Measurements from ENCODE around the gene CMTR2. TPM values are rescaled to one million over a fixed set of nuclear protein-coding genes. Genes with fewer than 3 reads are reported as not detected.

The CMTR2 gene
- total and polyA plus RNA-seq, 2 experiments from 2014 or later, result 13.7 to 29.1 TPM

- 55 to 56% methylated on average over 7 of the region's 7 CpGs for whole genome bisulfite sequencing, 2 experiments (ENCODE audit: low coverage in 1 of 2, low lambda C conversion rate in 2 of 2, missing lambda C conversion rate in 2 of 2)
- Histone ChIP-seq H3K36me3 (ENCODE audit: low read depth) (no peaks in the 10 kb centered on the region), H3K27me3 (replicated peaks; ENCODE audit: insufficient read depth) (no peaks in the 10 kb centered on the region)
Measured at GRCh38 chr16:71247478-71247877, 41.7 kb downstream of the CMTR2 start.

GRCh38 chr16:71246309-71246708 is 42.9 kb downstream of the CMTR2 start:
- H3K9ac ChIP-seq, result no peak overlapping the region
- no peak overlapping the region for H3K4me2 ChIP-seq (ENCODE audit: unreplicated experiment)
- H3K36me3 ChIP-seq (ENCODE audit: low read depth), result no peaks in the 10 kb centered on the region
- no peaks in the 10 kb centered on the region for H3K4me1 ChIP-seq (ENCODE audit: insufficient read depth)
- DNase-seq, result no peak
- H3F3A ChIP-seq (ENCODE audit: insufficient read depth), result no peaks in the 10 kb centered on the region
- H3K27me3 ChIP-seq (replicated peaks; ENCODE audit: insufficient read depth), result no peaks in the 10 kb centered on the region
- H4K20me1 ChIP-seq (ENCODE audit: insufficient read depth), result no peaks in the 10 kb centered on the region
- H3K79me2 ChIP-seq (ENCODE audit: insufficient read depth), result no peaks in the 10 kb centered on the region
- in situ Hi-C loops (cut with MboI), result no loop called here
- TF ChIP-seq EZH2phosphoT487 (IDR thresholded peaks at IDR 0.05; ENCODE audit: insufficient read depth, low read depth) (no peak), EZH2 (IDR thresholded peaks at IDR 0.05; ENCODE audit: insufficient read depth, poor library complexity, severe bottlenecking) (no peak)
- H3K4me3 ChIP-seq, result no peak overlapping the region
- H3K27ac ChIP-seq, result no peak overlapping the region
- no peak overlapping the region for H2AFZ ChIP-seq
- H3K9me2 ChIP-seq (ENCODE audit: insufficient read depth), result no peaks in the 10 kb centered on the region
- H3K9me3 ChIP-seq (ENCODE audit: low read depth), result no peaks in the 10 kb centered on the region

More at GRCh38 chr16:71247478-71247877, 41.7 kb downstream of the CMTR2 start:
- Histone ChIP-seq H3K4me1 (ENCODE audit: insufficient read depth) (no peaks in the 10 kb centered on the region), H3F3A (ENCODE audit: insufficient read depth) (no peaks in the 10 kb centered on the region), H3K9me2 (ENCODE audit: insufficient read depth) (no peaks in the 10 kb centered on the region), H3K4me2 (ENCODE audit: unreplicated experiment) (no peak overlapping the region), H3K27ac (no peak overlapping the region), H3K9me3 (ENCODE audit: low read depth) (no peaks in the 10 kb centered on the region), H4K20me1 (ENCODE audit: insufficient read depth) (no peaks in the 10 kb centered on the region), H2AFZ (no peak overlapping the region), H3K79me2 (ENCODE audit: insufficient read depth) (no peaks in the 10 kb centered on the region), H3K9ac (no peak overlapping the region), H3K4me3 (no peak overlapping the region)
- in situ Hi-C loops (cut with MboI), result no loop called here
- DNase-seq, result no peak
- TF ChIP-seq EZH2phosphoT487 (IDR thresholded peaks at IDR 0.05; ENCODE audit: insufficient read depth, low read depth) (no peak), EZH2 (IDR thresholded peaks at IDR 0.05; ENCODE audit: insufficient read depth, poor library complexity, severe bottlenecking) (no peak)

- Histone ChIP-seq H3K27ac (no peak overlapping the region), H4K20me1 (ENCODE audit: insufficient read depth) (no peaks in the 10 kb centered on the region), H3K4me2 (ENCODE audit: unreplicated experiment) (no peak overlapping the region), H3K9ac (no peak overlapping the region), H3K9me2 (ENCODE audit: insufficient read depth) (no peaks in the 10 kb centered on the region), H3K9me3 (ENCODE audit: low read depth) (no peaks in the 10 kb centered on the region), H3K79me2 (ENCODE audit: insufficient read depth) (no peaks in the 10 kb centered on the region), H3K27me3 (replicated peaks; ENCODE audit: insufficient read depth) (no peaks in the 10 kb centered on the region), H3K4me3 (no peak overlapping the region), H3F3A (ENCODE audit: insufficient read depth) (no peaks in the 10 kb centered on the region), H3K4me1 (ENCODE audit: insufficient read depth) (no peaks in the 10 kb centered on the region), H2AFZ (no peak overlapping the region), H3K36me3 (ENCODE audit: low read depth) (no peaks in the 10 kb centered on the region)
- 81 to 83% methylated on average over 1 of the region's 1 CpG for WGBS, 2 experiments (ENCODE audit: low coverage in 1 of 2, low lambda C conversion rate in 2 of 2, missing lambda C conversion rate in 2 of 2)
- DNase-seq, result no peak
- in situ Hi-C loops (cut with MboI), result no loop called here
- TF ChIP-seq EZH2phosphoT487 (IDR thresholded peaks at IDR 0.05; ENCODE audit: insufficient read depth, low read depth), result no peak
- no peak for TF ChIP-seq EZH2 (IDR thresholded peaks at IDR 0.05; ENCODE audit: insufficient read depth, poor library complexity, severe bottlenecking)
Measured at GRCh38 chr16:71244521-71244920, 44.7 kb downstream of the CMTR2 start.

- Histone ChIP-seq H3K4me1 (ENCODE audit: insufficient read depth) (no peaks in the 10 kb centered on the region), H2AFZ (no peak overlapping the region)
Measured at GRCh38 chr16:71242601-71243000, 46.6 kb downstream of the CMTR2 start.

GRCh38 chr16:71242036-71242435 is 47.2 kb downstream of the CMTR2 start:
- no peaks in the 10 kb centered on the region for H3K36me3 ChIP-seq (ENCODE audit: low read depth)
- TF ChIP-seq EZH2 (IDR thresholded peaks at IDR 0.05; ENCODE audit: insufficient read depth, poor library complexity, severe bottlenecking) (no peak), EZH2phosphoT487 (IDR thresholded peaks at IDR 0.05; ENCODE audit: insufficient read depth, low read depth) (no peak)
- H4K20me1 ChIP-seq (ENCODE audit: insufficient read depth), result no peaks in the 10 kb centered on the region

More at GRCh38 chr16:71242601-71243000, 46.6 kb downstream of the CMTR2 start:
- in situ Hi-C loops (cut with MboI), result no loop called here
- H3K9ac ChIP-seq, result no peak overlapping the region
- H3K4me2 ChIP-seq (ENCODE audit: unreplicated experiment), result no peak overlapping the region
- no peaks in the 10 kb centered on the region for H3K79me2 ChIP-seq (ENCODE audit: insufficient read depth)
- no peaks in the 10 kb centered on the region for H3F3A ChIP-seq (ENCODE audit: insufficient read depth)
- WGBS, 2 experiments (ENCODE audit: low coverage in 1 of 2, low lambda C conversion rate in 2 of 2, missing lambda C conversion rate in 2 of 2), result 14 to 22% methylated on average over 3 of the region's 3 CpGs
- H3K36me3 ChIP-seq (ENCODE audit: low read depth), result no peaks in the 10 kb centered on the region
- no peak overlapping the region for H3K4me3 ChIP-seq
- H3K9me2 ChIP-seq (ENCODE audit: insufficient read depth), result no peaks in the 10 kb centered on the region
- no peaks in the 10 kb centered on the region for H4K20me1 ChIP-seq (ENCODE audit: insufficient read depth)
- no peak for DNase-seq
- H3K27me3 ChIP-seq (replicated peaks; ENCODE audit: insufficient read depth), result no peaks in the 10 kb centered on the region
- TF ChIP-seq EZH2phosphoT487 (IDR thresholded peaks at IDR 0.05; ENCODE audit: insufficient read depth, low read depth) (no peak), EZH2 (IDR thresholded peaks at IDR 0.05; ENCODE audit: insufficient read depth, poor library complexity, severe bottlenecking) (no peak)
- H3K27ac ChIP-seq, result no peak overlapping the region
- H3K9me3 ChIP-seq (ENCODE audit: low read depth), result no peaks in the 10 kb centered on the region

More at GRCh38 chr16:71242036-71242435, 47.2 kb downstream of the CMTR2 start:
- 32 to 34% methylated on average over 4 of the region's 4 CpGs for WGBS, 2 experiments (ENCODE audit: low coverage in 1 of 2, low lambda C conversion rate in 2 of 2, missing lambda C conversion rate in 2 of 2)
- no peak for DNase-seq
- H3F3A ChIP-seq (ENCODE audit: insufficient read depth), result no peaks in the 10 kb centered on the region
- H3K4me1 ChIP-seq (ENCODE audit: insufficient read depth), result no peaks in the 10 kb centered on the region
- no peaks in the 10 kb centered on the region for H3K9me2 ChIP-seq (ENCODE audit: insufficient read depth)
- no peaks in the 10 kb centered on the region for H3K79me2 ChIP-seq (ENCODE audit: insufficient read depth)
- no peak overlapping the region for H3K4me3 ChIP-seq
- no peaks in the 10 kb centered on the region for H3K9me3 ChIP-seq (ENCODE audit: low read depth)
- in situ Hi-C loops (cut with MboI), result no loop called here
- H3K4me2 ChIP-seq (ENCODE audit: unreplicated experiment), result no peak overlapping the region
- no peak overlapping the region for H3K9ac ChIP-seq
- no peak overlapping the region for H3K27ac ChIP-seq
- no peaks in the 10 kb centered on the region for H3K27me3 ChIP-seq (replicated peaks; ENCODE audit: insufficient read depth)
- H2AFZ ChIP-seq, result no peak overlapping the region

Other genes with a start within 250 kb of the CMTR2 start
- gene HYDIN, start 58.7 kb downstream of the CMTR2 start, total RNA-seq (2014; rRNA removed; shearing (Covaris generic)), result 0.54 TPM in 1 of 2 replicates, not detected in the other
- 0.10 and 0.50 TPM in 2 replicates for gene HYDIN, start 58.7 kb downstream of the CMTR2 start, polyA plus RNA-seq (2016; fragmentation: Nextera tagmentation; extraction: Ambion mirVana)
- gene CALB2, start 69.3 kb upstream of the CMTR2 start, total RNA-seq (2014; rRNA removed; shearing (Covaris generic)), result 1.8 TPM in 1 of 2 replicates, not detected in the other
- 0.99 and 1.2 TPM in 2 replicates for gene CALB2, start 69.3 kb upstream of the CMTR2 start, polyA plus RNA-seq (2016; fragmentation: Nextera tagmentation; extraction: Ambion mirVana)
- gene TLE7, start 152.7 kb upstream of the CMTR2 start, total RNA-seq (2014; rRNA removed; shearing (Covaris generic)), result not detected in 2 replicates
- not detected in 2 replicates for gene TLE7, start 152.7 kb upstream of the CMTR2 start, polyA plus RNA-seq (2016; fragmentation: Nextera tagmentation; extraction: Ambion mirVana)
- 10.9 and 12.1 TPM in 2 replicates for gene ZNF23, start 172.8 kb upstream of the CMTR2 start, total RNA-seq (2014; rRNA removed; shearing (Covaris generic))
- gene ZNF23, start 172.8 kb upstream of the CMTR2 start, polyA plus RNA-seq (2016; fragmentation: Nextera tagmentation; extraction: Ambion mirVana), result 14.2 and 15.3 TPM in 2 replicates
- gene ZNF19, start 199.9 kb upstream of the CMTR2 start, total RNA-seq (2014; rRNA removed; shearing (Covaris generic)), result 1.3 and 1.4 TPM in 2 replicates
- 0.85 and 1.7 TPM in 2 replicates for gene ZNF19, start 199.9 kb upstream of the CMTR2 start, polyA plus RNA-seq (2016; fragmentation: Nextera tagmentation; extraction: Ambion mirVana)
- not detected in 2 replicates for gene CHST4, start 237.0 kb upstream of the CMTR2 start, total RNA-seq (2014; rRNA removed; shearing (Covaris generic))
- gene CHST4, start 237.0 kb upstream of the CMTR2 start, polyA plus RNA-seq (2016; fragmentation: Nextera tagmentation; extraction: Ambion mirVana), result not detected in 2 replicates